Bone marrow (tissue), 2 donors: Measurements from ENCODE around the gene GABBR2.

Experiments used
- DNase-seq, 2 donors: peaks; one replicate each; lab custom pipeline; 2025; lab: John Stamatoyannopoulos, UW

Gene GABBR2

DNA sequence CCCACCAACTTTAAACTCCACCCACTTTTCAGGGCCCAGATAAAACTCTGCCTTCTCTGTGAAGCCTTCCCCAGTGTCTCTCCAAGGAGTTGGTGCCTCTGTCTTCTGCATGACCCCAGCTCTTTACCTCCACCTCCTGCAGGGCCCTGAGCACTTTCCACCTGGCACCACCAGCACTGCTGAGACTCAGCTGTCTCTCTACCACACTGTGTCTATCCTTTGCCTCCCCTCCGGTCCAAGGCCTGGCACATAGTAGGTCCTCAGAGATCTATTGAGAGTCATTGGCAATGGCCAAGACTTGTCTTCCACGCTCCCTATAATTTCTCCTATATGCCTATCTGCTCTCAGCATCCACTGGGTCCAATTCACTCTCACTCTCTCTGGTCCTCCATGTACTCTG lies 12.9 kb upstream of the GABBR2 start:
- no peak for DNase-seq

- no peak for DNase-seq
Measured at GRCh38 chr9:98720402-98720801, 11.7 kb upstream of the GABBR2 start.

- DNase-seq: no peak
Measured at GRCh38 chr9:98719055-98719454, 10.3 kb upstream of the GABBR2 start.

- no peak for DNase-seq
Measured at GRCh38 chr9:98714833-98715232, 6.1 kb upstream of the GABBR2 start.

GRCh38 chr9:98712987-98713386 lies 4.3 kb upstream of the GABBR2 start:
- DNase-seq: no peak

DNA sequence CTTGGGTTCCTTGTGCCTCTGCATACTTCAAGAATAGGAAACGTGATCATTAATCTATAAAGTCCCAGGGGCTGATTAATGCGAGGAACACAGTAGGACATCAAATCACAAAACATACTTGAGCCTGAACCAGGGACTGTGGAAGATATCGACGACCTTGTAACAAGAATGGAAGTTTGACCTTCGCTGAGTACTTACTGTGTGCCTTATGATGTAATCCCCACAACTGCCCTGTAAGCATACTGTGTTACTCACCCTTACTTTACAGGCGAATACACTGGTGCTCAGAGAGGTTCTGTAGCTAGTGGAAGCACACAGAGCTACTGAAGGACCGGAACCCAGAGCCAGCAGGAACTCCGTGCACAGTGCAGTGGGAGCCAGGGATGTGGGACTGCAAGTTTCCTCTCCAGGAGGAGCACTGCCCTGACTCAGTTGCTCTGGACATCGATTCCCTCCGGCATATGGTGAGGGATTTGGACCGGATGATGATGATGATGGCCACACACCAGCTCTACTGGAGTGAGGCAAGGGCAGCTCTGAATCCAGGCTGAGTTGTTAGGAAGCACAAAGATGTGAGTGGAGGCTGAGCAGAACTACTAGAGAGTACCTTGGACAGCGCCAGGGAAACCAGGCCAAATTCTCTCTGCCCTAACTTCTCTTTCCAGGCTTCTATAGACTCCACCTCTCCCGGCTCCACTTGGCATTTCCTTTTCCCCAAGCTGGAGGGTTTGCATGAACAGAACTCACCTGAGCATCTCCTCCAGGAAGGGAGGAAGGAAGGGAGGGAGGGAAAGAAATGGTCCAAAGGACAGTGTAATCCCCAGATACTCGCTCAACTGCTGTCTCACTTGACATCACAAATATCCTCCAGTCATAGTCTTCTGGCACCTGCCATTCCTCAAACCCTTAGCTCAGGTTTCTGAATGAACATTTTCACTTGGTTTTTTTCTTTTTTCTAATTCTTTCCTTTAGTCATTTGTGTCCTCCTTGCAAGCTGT lies 1.5 kb upstream of the GABBR2 start:
- DNase-seq: no peak

DNA sequence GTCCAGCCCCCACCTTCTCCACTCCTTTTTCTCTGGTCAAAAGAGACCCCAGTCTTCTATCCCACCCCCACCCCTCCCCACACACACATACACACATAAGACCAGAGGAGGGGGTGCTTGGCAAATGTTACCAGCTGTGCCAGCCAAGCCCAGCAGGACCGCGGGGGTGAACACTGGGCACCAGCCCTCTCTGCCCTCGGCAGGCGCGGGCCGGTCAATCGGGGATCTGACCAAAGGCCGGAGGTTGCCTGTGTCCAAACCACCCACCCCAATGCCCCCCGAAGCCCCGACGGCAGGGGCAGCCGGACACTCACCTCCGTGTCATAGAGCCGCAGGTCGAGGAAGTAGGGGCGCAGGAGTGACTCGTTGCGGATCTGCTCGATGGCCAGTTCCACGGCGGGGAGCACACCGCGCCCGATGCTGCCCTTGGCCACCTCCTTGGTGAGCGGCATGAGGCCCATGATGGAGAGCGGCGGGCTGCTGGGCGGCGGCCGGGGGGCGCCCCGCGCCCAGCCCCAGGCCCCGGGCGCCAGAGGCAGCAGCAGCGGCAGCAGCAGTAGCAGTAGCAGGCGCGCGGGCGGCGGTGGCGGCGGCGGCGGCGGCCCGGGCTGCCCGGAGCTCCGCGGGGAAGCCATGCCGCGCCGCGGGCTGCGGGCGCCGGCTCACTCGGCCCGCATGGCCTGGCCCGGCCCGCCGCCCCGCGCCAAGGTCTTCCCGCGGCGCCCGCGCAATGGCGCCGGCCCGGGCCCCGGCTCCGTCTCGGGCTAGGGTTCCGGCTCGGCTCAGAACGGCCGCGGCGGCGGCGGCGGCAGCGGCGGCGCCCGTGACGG lies 417 bp downstream of the GABBR2 start:
- DNase-seq: no peak

- DNase-seq: no peak
Measured at GRCh38 chr9:98707166-98708102, 1.3 kb downstream of the GABBR2 start.

DNA sequence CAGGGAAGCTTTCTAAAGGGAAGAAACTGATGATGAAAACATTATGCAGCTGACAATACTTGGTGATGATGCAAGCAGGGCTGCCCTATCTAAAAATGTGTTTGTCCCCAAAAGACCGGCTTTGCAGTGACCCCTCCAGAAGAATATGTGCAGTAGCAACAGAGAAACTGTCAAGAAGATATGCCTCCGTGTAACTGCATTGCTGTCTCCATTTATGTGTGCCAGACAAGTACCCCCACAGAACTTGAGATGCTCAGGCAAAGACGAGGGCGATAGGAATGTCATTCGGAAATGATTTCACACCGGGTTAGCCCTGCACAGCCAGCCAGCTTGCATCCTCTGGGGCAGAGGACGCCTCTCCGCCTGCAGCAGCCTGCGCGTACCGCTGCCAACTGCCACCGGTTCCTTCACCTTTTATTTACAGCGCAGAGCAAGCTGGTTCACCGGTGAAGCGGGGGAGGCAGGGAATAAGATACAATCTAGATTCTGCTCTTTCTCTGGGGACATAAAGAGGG lies 2.0 kb downstream of the GABBR2 start:
- DNase-seq: no peak

GRCh38 chr9:98702835-98703380 lies 5.8 kb downstream of the GABBR2 start:
- DNase-seq: no peak

DNA sequence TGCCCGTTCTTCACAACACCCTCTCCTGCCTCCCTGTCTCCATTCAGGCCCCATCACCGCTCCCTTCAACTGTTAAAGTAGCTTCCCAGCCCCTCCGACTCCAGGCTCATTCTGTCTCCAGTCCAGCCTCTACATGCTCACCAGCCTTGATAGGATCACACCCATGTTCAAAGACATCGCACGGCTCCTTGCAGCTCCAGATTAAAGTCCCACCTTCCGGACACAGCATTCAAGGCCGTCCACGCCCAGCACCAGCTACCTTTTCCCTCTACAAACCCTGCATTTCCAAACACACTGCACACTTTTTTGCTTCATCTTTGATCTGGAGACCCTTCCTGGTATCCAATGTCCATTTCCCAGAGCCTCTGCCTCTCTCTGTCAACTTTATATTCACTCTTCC lies 6.4 kb downstream of the GABBR2 start:
- DNase-seq: no peak

GRCh38 chr9:98701576-98701975 lies 7.2 kb downstream of the GABBR2 start:
- no peak for DNase-seq

DNA sequence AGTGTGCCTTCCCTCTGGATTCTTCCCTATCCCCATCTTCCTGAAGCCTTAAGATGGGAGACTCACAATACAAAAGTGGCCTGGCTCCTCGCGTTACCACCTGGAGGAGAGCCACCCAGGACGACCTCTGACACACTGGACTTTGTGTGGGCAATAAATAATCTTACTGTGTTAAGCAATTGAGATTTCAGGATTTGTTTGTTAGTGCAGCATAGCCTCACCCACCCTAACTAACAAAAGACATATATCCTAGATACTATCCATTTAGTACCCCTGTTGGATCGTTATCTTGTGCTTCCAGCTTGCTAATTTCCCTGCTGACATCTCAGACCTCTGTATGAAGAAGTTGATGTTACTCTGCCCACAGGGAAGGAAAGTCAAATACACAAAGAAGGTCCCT lies 7.9 kb downstream of the GABBR2 start:
- DNase-seq: no peak

DNA sequence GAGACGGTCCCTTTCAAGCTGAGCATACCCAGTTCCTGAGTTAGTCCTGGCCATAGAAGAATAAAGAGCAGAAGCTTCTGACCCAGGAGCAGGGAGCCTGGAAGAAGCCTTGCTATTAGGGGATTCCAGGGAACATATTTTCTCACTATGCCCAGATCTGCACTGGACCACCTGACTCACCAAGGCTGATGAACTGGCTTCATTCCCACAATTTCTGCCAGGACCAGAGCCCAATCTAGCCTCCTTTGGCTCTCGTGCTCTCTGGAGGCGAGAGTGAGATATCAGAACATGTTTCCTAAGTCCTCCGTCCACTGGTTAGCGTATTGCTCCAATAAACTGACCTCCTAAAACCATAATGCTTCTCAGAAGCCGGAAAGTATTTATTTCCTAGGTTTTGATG lies 9.9 kb downstream of the GABBR2 start:
- no peak for DNase-seq

- DNase-seq: no peak
Measured at GRCh38 chr9:98694943-98695342, 13.8 kb downstream of the GABBR2 start.

GRCh38 chr9:98692392-98692791 lies 16.3 kb downstream of the GABBR2 start:
- no peak for DNase-seq

GRCh38 chr9:98691890-98692289 lies 16.8 kb downstream of the GABBR2 start:
- no peak for DNase-seq

GRCh38 chr9:98690686-98691085 lies 18.0 kb downstream of the GABBR2 start:
- no peak for DNase-seq

- no peak for DNase-seq
Measured at GRCh38 chr9:98688710-98689495, 19.8 kb downstream of the GABBR2 start.

GRCh38 chr9:98687911-98688310 lies 20.8 kb downstream of the GABBR2 start:
- DNase-seq: no peak
